ENCODE data around the gene NADK. TPM values are rescaled to one million over a fixed set of nuclear protein-coding genes. Genes with fewer than 3 reads are reported as not detected.
"Not testable (repeated sequence)": the region's sequence is repeated elsewhere in the genome, so short reads cannot be mapped to it uniquely, and the experiment has no call there.

The NADK gene
- total RNA-seq, 2 donors from 2014 or later, result 64.5 to 91.1 TPM

DNA sequence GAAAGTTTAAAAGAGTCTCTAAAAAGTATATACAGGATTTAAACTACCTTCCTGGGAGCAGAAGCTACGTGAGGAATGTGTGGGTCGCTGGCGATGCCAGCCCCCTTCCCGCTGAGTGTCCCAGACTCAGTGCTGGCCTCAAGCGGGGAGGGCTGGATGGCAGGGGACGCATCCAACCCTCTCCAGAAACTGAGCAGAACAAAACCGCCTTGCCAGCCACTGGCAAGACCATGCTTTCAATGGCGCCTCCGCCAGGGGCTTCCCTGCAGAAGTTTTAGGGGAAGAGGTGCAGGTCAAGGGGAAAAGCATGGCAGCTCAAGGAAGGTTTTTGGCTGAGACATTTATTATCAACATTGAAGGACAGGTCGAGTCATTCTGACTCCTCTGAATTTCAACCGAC, 26.1 kb downstream of the NADK start:
- Histone ChIP-seq H3K9me3 (no peaks in the 10 kb centered on the region), H3K27me3 (replicated peaks; ENCODE audit: insufficient read depth) (no peaks in the 10 kb centered on the region), H3K27ac (no peak overlapping the region), H3K36me3 (peaks cover 4 to 6% of the 10 kb centered on the region in 2 donors), H3K4me3 (no peak overlapping the region), H3K4me1 (replicated peaks) (no peaks in the 10 kb centered on the region)
- no peak for TF ChIP-seq POLR2A (IDR thresholded peaks at IDR 0.05)
- TF ChIP-seq POLR2AphosphoS5 (IDR thresholded peaks at IDR 0.05), result no peak
- TF ChIP-seq, protein P1, sequence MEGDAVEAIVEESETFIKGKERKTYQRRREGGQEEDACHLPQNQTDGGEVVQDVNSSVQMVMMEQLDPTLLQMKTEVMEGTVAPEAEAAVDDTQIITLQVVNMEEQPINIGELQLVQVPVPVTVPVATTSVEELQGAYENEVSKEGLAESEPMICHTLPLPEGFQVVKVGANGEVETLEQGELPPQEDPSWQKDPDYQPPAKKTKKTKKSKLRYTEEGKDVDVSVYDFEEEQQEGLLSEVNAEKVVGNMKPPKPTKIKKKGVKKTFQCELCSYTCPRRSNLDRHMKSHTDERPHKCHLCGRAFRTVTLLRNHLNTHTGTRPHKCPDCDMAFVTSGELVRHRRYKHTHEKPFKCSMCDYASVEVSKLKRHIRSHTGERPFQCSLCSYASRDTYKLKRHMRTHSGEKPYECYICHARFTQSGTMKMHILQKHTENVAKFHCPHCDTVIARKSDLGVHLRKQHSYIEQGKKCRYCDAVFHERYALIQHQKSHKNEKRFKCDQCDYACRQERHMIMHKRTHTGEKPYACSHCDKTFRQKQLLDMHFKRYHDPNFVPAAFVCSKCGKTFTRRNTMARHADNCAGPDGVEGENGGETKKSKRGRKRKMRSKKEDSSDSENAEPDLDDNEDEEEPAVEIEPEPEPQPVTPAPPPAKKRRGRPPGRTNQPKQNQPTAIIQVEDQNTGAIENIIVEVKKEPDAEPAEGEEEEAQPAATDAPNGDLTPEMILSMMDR (IDR thresholded peaks at IDR 0.05), result no peak
- 91% methylated on average over 11 of the region's 11 CpGs for WGBS
- no peak for DNase-seq (ENCODE audit: low spot score)
- intact Hi-C loops (cut with DNase I), result loop anchor here (10.0 kb wide), 1 partner anchor 153 kb away; no protein-coding TSS in a partner anchor

DNA sequence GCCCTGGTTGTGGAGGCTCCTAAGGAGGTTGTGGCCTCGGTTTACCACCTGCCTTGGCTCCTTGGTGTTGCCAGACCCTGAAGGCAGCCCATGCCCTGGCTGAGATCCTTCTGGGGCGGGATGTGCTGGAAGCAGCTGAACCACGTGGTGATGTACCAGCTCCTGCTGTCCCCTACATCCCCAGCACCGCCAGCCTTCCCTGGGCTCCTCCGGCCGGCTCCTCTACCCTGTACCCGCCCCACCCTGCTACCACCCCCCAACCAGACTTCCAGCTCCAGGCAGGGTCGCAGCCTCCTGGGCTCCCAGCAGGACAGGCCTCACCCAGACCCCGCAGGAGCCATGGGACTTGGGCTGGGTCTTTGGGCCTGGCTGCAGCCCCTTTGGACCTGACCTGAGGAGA, 28.3 kb downstream of the NADK start:
- not testable (repeated sequence) for H3K4me1 ChIP-seq (replicated peaks); H3K27ac ChIP-seq; H3K27me3 ChIP-seq (replicated peaks; ENCODE audit: insufficient read depth); H3K4me3 ChIP-seq; H3K36me3 ChIP-seq; DNase-seq (ENCODE audit: low spot score); H3K9me3 ChIP-seq
- 85% methylated on average over 7 of the region's 9 CpGs for WGBS
- intact Hi-C loops (cut with DNase I), result loop anchor here (10.0 kb wide), 1 partner anchor 155 kb away; no protein-coding TSS in a partner anchor

DNA sequence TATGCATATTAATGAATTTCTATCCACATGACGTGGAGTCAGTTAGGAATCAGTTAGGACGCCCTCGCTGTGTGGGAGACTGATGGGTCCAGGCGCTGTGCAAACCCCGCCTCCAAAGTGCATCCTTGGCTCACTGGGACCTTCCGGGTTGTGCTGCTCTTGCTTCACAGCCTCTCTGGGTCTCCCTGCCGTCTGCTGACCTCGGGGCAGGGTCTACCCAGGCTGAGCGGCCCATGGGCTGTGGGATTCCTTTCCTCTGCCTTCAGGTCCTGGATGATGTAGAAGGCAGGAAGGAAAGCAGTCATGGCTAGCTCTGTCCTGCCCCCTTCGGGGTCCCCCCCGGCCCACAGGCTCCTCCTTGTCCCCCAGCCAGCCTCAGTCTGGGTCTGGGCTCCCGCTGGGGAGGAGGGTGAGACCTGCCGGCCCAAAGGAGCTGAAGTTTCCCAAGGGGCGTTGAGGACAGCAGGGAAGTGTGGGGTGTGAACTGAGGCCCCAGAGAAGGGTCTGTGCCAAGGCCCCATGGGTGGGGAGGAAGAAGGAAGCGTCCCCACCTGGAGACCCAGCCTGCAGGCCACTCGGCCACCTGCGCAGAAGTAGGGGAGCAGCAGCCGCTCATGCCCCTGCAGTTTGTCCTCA, 29.5 kb downstream of the NADK start:
- intact Hi-C loops (cut with DNase I), result no loop called here
- H3K27ac ChIP-seq, result no peak overlapping the region
- H3K27me3 ChIP-seq (replicated peaks; ENCODE audit: insufficient read depth), result no peaks in the 10 kb centered on the region
- no peaks in the 10 kb centered on the region for H3K9me3 ChIP-seq
- H3K36me3 ChIP-seq, result peaks cover 0 to 4% of the 10 kb centered on the region in 2 donors
- WGBS, result 74% methylated on average over 18 of the region's 18 CpGs
- no peak for DNase-seq (ENCODE audit: low spot score)
- H3K4me1 ChIP-seq (replicated peaks), result no peaks in the 10 kb centered on the region
- TF ChIP-seq, protein P1 (IDR thresholded peaks at IDR 0.05), result no peak
- TF ChIP-seq POLR2A (IDR thresholded peaks at IDR 0.05) (no peak), POLR2AphosphoS5 (IDR thresholded peaks at IDR 0.05) (no peak)
- H3K4me3 ChIP-seq, result no peak overlapping the region

DNA sequence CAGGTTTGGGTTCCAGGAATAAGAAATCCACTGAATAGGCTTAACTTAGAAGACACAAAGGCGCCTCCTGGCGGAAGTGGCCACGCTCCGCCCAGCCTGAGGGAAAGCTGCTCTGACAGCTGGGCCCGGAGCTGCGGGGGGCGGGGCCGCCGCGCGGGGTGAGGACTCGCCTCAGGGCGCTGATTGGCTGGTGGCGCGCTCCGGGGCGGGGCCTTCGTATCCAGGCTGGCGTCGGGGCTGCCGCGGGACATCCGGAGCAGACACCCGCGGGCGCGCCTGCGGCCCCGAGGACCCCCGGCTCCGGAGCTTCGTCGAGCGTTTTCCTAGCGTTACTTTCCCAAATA, 31.7 kb downstream of the NADK start:
- H3K36me3 ChIP-seq; intact Hi-C loops (cut with DNase I); H3K27me3 ChIP-seq (replicated peaks; ENCODE audit: insufficient read depth); DNase-seq (ENCODE audit: low spot score); H3K9me3 ChIP-seq; H3K4me1 ChIP-seq (replicated peaks): not testable (repeated sequence)
- H3K27ac ChIP-seq, result peak overlapping the region in 1 of 2 donors; percentile 79
- WGBS, result no CpG with 5 or more reads among the region's 35 CpGs
- peak overlapping the region in 1 of 2 donors; percentile 35 for H3K4me3 ChIP-seq

DNA sequence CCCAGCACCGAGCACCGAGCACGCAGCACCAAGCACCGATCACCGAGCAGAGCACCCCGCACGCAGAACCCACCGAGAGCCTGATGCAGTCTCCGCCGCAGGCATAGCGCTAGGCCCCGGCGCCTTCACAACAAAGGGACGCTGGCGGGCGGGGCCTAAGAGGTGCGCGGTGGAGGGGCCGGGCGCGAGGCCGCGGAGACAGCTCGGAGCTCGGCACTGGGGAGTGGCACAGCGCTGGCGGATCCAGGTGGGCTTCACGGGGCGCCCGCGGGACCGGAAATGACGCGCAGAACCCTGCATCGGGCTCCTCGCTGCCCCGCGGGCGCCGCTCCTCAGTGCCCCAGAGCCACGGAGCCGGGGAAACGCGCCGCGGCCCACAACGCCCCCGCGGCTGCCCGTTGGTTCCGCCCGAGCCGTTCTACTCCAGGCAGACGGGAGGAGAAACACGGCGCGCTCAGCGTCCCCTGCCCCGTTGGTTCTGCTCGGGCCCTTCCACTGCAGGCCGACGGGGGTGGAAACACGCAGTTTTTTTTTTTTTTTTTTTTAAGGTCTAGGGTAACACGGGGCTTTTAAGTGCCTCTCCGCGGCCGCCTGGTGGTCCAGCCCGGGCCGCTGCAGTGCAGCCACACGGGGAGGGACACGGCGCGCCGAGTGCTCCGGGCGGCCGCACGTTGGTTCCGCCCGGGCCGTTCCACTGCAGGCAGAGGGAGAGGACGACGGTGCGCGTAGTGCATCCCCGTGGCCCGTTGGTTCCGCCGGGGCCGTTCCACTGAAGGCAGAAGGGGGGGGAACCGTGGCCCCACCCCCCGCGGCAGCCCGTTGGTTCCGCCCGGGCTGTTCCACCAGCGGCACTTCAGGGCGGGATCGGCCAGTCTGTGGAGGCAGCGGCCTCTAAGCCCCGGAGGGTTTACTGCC, 32.4 kb downstream of the NADK start:
- peak overlapping the region in 1 of 2 donors; percentile 35 for H3K4me3 ChIP-seq
- H3K4me1 ChIP-seq (replicated peaks); H3K36me3 ChIP-seq; intact Hi-C loops (cut with DNase I); H3K9me3 ChIP-seq; H3K27me3 ChIP-seq (replicated peaks; ENCODE audit: insufficient read depth): not testable (repeated sequence)
- TF ChIP-seq, protein P1 (IDR thresholded peaks at IDR 0.05), result peak in 2 of 4 experiments; percentile 51 to 53
- TF ChIP-seq POLR2AphosphoS5 (IDR thresholded peaks at IDR 0.05), result peak; percentile 77
- under 1% methylated on average over 32 of the region's 101 CpGs for WGBS
- H3K27ac ChIP-seq, result peak overlapping the region in 1 of 2 donors; percentile 79
- peak; percentile 60 for DNase-seq (ENCODE audit: low spot score)

DNA sequence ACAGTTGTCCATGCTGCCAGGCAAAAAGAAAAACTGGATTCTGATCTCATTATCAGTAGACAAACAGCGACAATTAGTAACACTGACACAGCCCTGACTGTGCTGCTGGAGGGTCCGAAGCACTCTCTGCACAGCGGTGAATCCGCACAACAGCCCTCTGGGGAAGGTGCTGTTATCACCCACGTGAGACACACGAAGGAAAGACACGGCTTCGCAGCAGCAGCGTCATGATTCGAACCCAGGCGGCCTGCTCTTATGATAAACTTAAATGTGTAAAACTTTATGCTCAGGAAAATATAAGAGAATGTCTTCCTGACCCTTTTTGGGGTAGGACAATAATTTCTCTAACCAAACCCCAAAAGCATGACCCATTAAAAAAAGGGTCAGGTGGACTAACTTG, 35.7 kb downstream of the NADK start:
- H3K9me3 ChIP-seq; H3K27ac ChIP-seq; DNase-seq (ENCODE audit: low spot score); H3K4me1 ChIP-seq (replicated peaks); H3K36me3 ChIP-seq; intact Hi-C loops (cut with DNase I); H3K27me3 ChIP-seq (replicated peaks; ENCODE audit: insufficient read depth); H3K4me3 ChIP-seq: not testable (repeated sequence)
- 86% methylated on average over 11 of the region's 11 CpGs for WGBS

DNA sequence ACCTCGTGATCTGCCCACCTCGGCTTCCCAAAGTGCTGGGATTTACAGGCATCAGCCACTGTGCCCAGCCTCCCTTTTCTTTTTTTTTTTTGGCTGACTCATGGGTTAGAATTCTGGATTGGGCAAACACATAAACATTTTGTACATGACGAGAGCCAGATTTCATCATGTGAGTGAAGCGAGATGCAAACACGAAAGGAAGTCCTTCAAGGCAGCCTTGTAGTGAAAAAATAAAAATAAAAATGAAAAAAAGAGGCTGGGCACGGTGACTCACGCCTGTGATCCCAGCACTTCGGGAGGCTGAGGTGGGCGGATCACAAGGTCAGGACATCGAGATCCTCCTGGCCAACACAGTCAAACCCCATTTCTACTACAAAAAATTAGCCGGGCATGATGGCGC, 37.3 kb downstream of the NADK start:
- H3K9me3 ChIP-seq; H3K4me3 ChIP-seq; H3K27me3 ChIP-seq (replicated peaks; ENCODE audit: insufficient read depth); DNase-seq (ENCODE audit: low spot score); H3K36me3 ChIP-seq; H3K4me1 ChIP-seq (replicated peaks); intact Hi-C loops (cut with DNase I); H3K27ac ChIP-seq: not testable (repeated sequence)
- 71% methylated on average over 12 of the region's 12 CpGs for WGBS

DNA sequence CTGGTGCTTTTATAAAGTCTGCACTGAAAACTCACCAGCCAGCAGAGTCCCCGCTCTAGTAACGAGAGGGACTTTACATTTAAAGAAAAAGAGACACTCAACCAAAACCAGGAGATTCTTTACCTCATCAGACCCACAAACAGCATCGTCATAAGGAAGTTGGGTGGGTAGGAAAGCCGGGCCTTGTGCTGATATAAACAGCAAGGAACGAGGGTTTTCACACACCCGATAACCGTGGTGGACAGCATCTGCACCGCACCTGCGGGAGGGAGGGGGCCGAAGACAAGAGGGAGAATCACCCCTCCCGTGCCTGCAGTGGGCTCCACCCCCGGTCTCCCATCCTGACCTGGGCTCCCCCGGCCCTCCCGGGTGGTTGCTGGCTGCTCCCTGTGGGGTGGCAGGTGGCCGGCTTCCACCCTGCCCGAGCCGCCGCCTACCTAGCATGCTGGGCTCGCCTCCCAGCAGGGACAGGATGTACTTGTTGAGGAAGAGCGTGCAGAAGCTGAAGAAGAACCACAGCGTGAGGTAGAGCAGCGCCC, 39.4 kb downstream of the NADK start:
- intact Hi-C loops (cut with DNase I); H3K4me3 ChIP-seq; H3K4me1 ChIP-seq (replicated peaks); H3K36me3 ChIP-seq; H3K27ac ChIP-seq; H3K9me3 ChIP-seq; H3K27me3 ChIP-seq (replicated peaks; ENCODE audit: insufficient read depth); DNase-seq (ENCODE audit: low spot score): not testable (repeated sequence)
- 79% methylated on average over 8 of the region's 22 CpGs for WGBS

Measured in prostate gland (tissue), 2 donors.